Stimulated activated CD8-positive, alpha-beta memory T cell treated with anti-CD3 and anti-CD28 coated beads, Interleukin-7, amount 100 ng/mL, for 48 hours (primary cell): Measurements from ENCODE around the gene EPHA2.

Experiments used
- DNase-seq, 2 donors: peaks; one replicate each; pipeline ENCODE4 v3.0.0-alpha.2; 2020; ENCODE audit warnings: low read depth in 1 of 2; ENCODE audit errors: extremely low read depth in 1 of 2

The EPHA2 gene

GRCh38 chr1:16099412-16099811 lies 56.5 kb downstream of the EPHA2 start:
- DNase-seq = no peak

DNA sequence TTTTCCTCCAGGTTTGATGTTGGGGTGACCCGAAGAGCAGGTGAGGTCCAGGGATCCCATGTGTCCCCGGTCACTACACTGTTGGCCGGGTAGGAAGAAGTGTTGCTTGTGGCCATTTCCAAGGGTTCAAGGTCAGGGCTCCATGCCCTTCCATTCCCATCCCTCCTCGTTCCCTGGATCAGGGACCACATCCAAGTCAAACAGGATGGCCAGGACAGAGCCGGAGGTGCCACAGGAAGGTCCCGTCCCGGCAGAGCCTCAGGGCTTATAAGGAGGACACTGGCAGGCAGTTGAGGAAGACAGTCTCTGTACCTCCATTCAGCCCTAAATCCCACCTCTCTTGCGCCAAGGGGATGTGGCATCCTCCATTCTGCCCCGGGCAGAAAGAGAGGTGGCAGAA lies 60.4 kb downstream of the EPHA2 start:
- DNase-seq = no peak

- DNase-seq = no peak
These were observed 61.3 kb downstream of the EPHA2 start for GRCh38 chr1:16094453-16095158.

DNA sequence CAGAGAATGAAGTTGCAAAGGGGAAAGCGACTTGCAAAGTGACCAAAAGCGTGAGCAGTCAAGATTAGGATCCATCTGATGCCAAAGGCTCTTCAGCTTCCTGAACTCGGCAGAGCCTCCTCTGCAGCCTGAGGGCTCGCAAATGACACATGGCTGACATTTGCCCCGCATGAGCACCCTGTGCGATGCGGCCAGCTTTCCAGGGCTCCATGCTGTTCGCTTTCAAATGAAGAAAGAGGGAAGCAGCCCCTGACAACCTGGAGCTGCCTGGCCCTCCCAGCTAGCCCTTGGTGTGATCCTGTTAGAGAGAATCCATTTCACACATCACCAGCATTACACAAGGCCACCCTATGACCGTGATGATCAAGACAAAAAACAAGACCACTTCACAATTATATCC lies 62.3 kb downstream of the EPHA2 start:
- no peak for DNase-seq

DNA sequence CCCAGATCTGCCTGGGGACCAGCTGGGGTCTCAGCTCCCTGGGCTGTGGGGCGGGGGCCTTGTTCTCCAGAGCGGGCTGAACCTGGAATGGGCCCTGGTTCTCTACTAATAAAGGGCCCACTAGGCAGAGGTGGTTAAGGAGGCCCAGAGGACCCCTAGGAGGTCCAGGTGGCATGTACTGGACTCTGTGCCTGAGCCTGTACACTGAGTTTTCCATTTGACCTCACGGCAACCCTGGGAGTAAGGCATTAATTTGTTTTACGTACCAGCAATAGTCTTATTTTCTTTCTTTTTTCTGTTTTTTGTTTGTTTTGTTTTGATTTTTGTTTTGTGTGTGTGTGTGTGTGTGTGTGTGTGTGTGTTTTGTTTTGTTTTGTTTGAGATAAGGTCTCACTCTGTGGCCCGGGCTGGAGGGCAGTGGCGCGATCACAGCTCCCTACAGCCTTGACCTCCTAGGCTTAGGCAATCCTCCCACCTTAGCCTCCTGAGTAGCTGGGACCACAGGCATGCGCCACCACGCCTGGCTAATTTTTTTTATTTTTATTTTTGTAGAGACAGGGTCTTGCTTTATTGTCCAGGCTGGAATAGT lies 62.9 kb downstream of the EPHA2 start:
- no peak for DNase-seq

DNA sequence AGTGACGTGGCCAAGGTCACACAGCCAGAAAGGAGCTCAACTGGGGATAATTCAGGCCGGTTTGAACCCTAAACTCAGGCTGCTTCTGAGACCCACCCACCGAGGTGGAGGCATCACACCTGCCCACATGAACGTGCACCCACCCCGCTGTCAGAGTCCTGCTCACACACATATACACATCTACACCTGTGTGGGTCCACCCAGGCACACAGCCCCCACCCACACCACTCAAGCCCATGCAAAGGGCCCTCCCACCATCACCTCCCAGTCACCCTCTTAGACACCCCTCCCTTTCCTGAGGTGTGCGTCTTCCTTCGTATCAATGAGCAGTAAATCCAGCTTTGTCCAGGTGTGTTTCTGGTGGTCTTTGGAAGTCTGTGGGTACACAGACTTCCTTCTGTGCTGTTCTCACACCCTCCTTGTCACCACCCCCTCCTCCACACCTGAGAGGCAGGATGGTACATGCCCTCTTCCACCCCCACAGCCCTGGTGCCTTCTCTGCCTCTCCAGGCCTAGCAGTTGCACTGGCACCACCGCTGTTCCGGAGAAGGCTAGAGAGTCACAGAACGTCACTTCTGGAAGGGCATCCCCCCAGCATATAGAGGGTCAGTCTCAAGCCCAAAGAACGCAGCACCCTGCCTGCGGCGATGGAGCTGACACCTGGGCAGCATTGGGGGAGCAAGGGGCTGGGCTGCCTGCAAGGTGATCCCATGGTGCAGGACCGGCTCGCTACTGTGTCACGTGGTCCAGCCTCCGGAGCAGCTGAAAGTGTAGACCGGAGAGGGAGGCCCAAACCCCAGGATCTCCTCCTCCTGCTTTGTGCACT lies 63.6 kb downstream of the EPHA2 start:
- no peak for DNase-seq

DNA sequence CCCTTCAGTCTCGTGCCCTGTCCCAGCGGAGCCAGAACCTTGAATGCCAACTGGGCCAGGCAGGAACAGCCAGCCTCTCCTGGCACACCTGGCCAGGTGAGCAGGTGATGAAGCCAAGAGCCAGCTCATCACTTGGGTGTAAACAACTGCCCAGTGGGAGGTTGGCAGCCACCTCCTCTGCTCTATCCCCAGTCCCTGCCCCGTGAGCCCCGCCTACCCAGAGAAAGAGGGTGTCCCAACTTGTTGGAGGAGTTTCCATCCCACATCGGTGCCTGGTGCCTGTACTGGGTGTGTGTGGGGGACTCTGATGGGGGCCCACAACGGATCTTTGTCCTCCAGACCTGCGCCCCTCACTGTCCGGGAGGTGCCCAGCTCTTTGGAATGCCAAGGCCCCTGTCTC lies 64.6 kb downstream of the EPHA2 start:
- DNase-seq = no peak

- no peak for DNase-seq
These were observed 65.6 kb downstream of the EPHA2 start for GRCh38 chr1:16090076-16090826.

DNA sequence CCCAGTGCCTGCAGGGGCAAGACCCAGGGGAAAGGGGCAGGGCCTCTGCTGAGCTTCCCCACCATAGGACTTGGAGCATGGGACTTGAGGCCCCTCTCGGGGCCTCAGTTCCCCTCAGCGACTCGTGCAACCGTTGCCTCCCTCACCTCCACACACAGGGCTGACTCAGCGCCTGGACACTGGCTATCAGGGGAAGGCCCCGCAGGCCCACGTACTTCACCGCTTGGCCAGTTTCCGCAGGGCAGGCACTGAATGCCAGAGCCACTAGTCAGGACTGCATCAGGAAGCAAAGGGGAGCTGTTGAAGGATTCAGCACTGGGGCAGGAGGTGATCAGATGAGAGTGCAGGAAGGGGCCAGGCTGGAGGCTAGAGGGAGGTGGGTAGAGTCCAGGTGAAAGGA lies 66.9 kb downstream of the EPHA2 start:
- no peak for DNase-seq

DNA sequence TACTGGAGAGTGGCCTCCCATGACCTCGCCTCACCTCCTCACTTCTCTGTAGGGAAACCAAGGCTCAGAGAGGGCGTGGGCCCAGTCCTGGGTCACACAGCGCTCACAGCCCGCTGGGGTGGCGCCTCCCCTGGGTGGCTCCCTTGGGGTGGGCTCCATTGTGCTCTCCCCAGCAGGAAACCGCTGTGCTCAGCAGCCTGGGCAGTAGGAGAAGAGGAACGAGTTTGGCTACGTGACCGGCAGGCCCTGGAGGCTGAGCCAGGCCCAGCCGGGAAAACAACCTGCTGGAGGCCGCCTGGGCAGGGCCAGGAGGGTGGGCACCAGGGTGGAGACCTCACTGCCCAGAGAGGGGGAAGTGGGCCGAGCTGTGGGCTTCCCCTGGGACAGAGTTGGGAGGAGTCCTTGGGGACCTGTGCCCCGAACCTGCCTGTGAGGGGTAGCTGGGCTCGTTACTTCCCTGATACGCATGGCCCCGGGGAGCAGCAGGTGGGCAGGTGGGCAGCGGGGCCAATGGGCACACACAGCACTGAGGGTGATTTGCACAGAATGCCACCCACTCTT lies 67.4 kb downstream of the EPHA2 start:
- no peak for DNase-seq

DNA sequence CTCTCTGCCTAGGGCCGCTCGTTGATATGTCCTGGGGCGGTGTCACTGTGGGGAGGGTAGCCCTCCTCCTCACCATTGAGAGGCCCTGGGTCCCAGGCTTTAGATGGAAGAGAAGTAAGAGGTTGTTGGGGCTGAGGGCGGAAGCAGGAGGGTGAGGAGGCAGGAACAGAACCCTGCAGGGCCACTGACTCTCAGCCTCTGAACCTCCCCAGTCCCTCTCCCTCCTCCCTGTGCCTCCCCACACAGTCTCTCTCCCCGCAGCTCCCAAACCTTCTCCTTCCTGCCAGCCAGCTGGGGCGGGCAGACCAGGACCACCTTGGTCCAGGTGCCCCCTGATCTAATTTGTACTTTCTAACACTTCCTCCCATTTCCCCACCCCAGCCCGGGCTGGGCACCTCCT lies 68.1 kb downstream of the EPHA2 start:
- no peak for DNase-seq

- no peak for DNase-seq
These were observed 70.3 kb downstream of the EPHA2 start for GRCh38 chr1:16085522-16085921.

- no peak for DNase-seq
These were observed 72.4 kb downstream of the EPHA2 start for GRCh38 chr1:16083486-16083885.

- DNase-seq = peak in 1 of 2 donors; percentile 43
These were observed 73.4 kb downstream of the EPHA2 start for GRCh38 chr1:16082283-16083038.

- DNase-seq = no peak
These were observed 74.2 kb downstream of the EPHA2 start for GRCh38 chr1:16081636-16082035.

DNA sequence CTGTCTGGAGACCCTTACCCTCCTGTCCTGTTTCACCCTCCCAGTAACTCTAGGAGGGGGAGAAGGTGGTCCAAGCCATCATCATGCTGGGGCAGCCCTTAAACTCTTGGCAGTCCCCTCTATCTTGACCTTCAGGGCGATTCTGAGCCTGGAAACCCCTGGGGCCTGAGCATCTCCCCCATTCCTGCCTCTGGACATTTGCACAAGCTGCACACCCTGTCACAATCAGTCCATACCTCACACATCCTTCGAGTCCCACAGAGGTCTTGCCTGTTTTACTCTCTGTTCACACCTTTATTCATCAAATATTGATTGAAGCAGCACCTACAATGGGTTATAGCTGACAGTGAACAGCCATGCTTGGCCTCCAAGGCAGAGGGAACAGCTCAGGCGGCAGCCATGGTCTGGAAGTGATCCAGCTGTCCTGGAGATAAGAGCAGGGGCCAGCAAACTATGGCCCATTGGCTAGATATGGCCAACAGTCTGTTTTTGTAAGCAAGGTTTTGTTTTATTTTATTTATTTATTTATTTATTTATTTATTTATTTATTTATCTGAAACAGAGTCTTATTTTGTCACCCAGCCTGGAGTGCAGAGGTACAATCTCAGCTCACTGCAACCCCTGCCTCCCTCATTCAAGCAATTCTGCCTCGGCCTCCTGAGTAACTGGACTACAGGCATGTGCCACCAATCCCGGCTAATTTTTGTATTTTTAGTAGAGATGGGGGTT lies 75.3 kb downstream of the EPHA2 start:
- DNase-seq = no peak

- DNase-seq = peak; percentile 36 to 56
These were observed 76.8 kb downstream of the EPHA2 start for GRCh38 chr1:16078925-16079656.

- DNase-seq = no peak
These were observed 78.2 kb downstream of the EPHA2 start for GRCh38 chr1:16077406-16078245.
